Measurements from ENCODE around the gene ALKBH7. TPM values are rescaled to one million over a fixed set of nuclear protein-coding genes. Genes with fewer than 3 reads are reported as not detected.

Gene ALKBH7
- total and polyA plus RNA-seq, 2 donors from 2014 or later: 70.3 to 175 TPM

GRCh38 chr19:6424195-6424938 lies 51.8 kb downstream of the ALKBH7 start, which contains the start of gene KHSRP:
TSS of gene KHSRP (minus strand) at chr19:6424811. CDS start at chr19:6424701, 110 bp downstream.
- no peak for TF ChIP-seq CTCF (IDR thresholded peaks at IDR 0.05; ENCODE audit: borderline replicate concordance, extremely low read depth, insufficient read depth)
- peaks cover 0 to 23% (median 9%) of the 10 kb centered on the region in 3 donors for H3K4me1 ChIP-seq (ENCODE audit: control insufficient read depth in 2 of 3, insufficient read depth in 2 of 3, low read depth in 1 of 3, low read length in 3 of 3)
- H3K9me3 ChIP-seq (ENCODE audit: control insufficient read depth in 2 of 3, insufficient read depth in 1 of 3, low read length in 3 of 3): no peaks in the 10 kb centered on the region
- H3K27me3 ChIP-seq (ENCODE audit: control insufficient read depth, insufficient read depth, low read length): no peaks in the 10 kb centered on the region
- FAIRE-seq (no peak), DNase-seq (peak in 1 of 5 donors; percentile 27)
- H3K4me3 ChIP-seq (ENCODE audit: low read length in 3 of 3): peak within 1 kb of the TSS; percentile 68 to 93 (median 89)
- peaks cover 5 to 27% (median 12%) of the 10 kb centered on the region in 3 donors for H3K36me3 ChIP-seq (ENCODE audit: control insufficient read depth in 2 of 3, insufficient read depth in 3 of 3, low read length in 3 of 3)
- intact Hi-C loops (cut with DNase I): no loop called here
- H3K9ac ChIP-seq (ENCODE audit: low read length in 3 of 3): peak within 1 kb of the TSS; percentile 75 to 93 (median 86)
- H3K27ac ChIP-seq (ENCODE audit: low read depth in 2 of 2, low read length in 2 of 2): peak within 1 kb of the TSS; percentile 71 to 73

Small RNA genes lying within 50 kb of the gene (microRNA-seq; reads per million reads assigned to microRNA genes)
- gene MIR3940 (2.4 reads per million), gene MIR6790 (not detected), gene MIR6885 (not detected)

Other genes starting within 250 kb of the ALKBH7 start
- not detected for gene ACSBG2, start 237.1 kb upstream of the ALKBH7 start, total RNA-seq
- 2.1 TPM for gene ACSBG2, start 237.1 kb upstream of the ALKBH7 start, polyA plus RNA-seq (ENCODE audit: insufficient read depth, low read depth, low replicate concordance)
- 53.2 TPM for gene MLLT1, start 92.8 kb upstream of the ALKBH7 start, total RNA-seq
- 32.0 TPM for gene MLLT1, start 92.8 kb upstream of the ALKBH7 start, polyA plus RNA-seq (ENCODE audit: insufficient read depth, low read depth, low replicate concordance)
- gene ACER1, start 39.2 kb upstream of the ALKBH7 start, total RNA-seq: not detected
- not detected for gene ACER1, start 39.2 kb upstream of the ALKBH7 start, polyA plus RNA-seq (ENCODE audit: insufficient read depth, low read depth, low replicate concordance)
- gene CLPP, start 11.3 kb upstream of the ALKBH7 start, total RNA-seq: 63.7 TPM
- gene CLPP, start 11.3 kb upstream of the ALKBH7 start, polyA plus RNA-seq (ENCODE audit: insufficient read depth, low read depth, low replicate concordance): 104 TPM
- gene PSPN, start 3.1 kb downstream of the ALKBH7 start, total RNA-seq: 2.0 TPM
- gene PSPN, start 3.1 kb downstream of the ALKBH7 start, polyA plus RNA-seq (ENCODE audit: insufficient read depth, low read depth, low replicate concordance): 1.9 TPM
- gene GTF2F1, start 20.4 kb downstream of the ALKBH7 start, total RNA-seq: 61.7 TPM
- 44.1 TPM for gene GTF2F1, start 20.4 kb downstream of the ALKBH7 start, polyA plus RNA-seq (ENCODE audit: insufficient read depth, low read depth, low replicate concordance)
- 175 TPM for gene KHSRP, start 52.0 kb downstream of the ALKBH7 start, total RNA-seq
- 52.9 TPM for gene KHSRP, start 52.0 kb downstream of the ALKBH7 start, polyA plus RNA-seq (ENCODE audit: insufficient read depth, low read depth, low replicate concordance)
- gene SLC25A41, start 61.0 kb downstream of the ALKBH7 start, total RNA-seq: 0.28 TPM
- 0.69 TPM for gene SLC25A41, start 61.0 kb downstream of the ALKBH7 start, polyA plus RNA-seq (ENCODE audit: insufficient read depth, low read depth, low replicate concordance)
- gene SLC25A23, start 87.0 kb downstream of the ALKBH7 start, total RNA-seq: 76.6 TPM
- 69.2 TPM for gene SLC25A23, start 87.0 kb downstream of the ALKBH7 start, polyA plus RNA-seq (ENCODE audit: insufficient read depth, low read depth, low replicate concordance)
- gene CRB3, start 91.5 kb downstream of the ALKBH7 start, total RNA-seq: 58.2 TPM
- gene CRB3, start 91.5 kb downstream of the ALKBH7 start, polyA plus RNA-seq (ENCODE audit: insufficient read depth, low read depth, low replicate concordance): 51.9 TPM
- gene DENND1C, start 109.0 kb downstream of the ALKBH7 start, total RNA-seq: 8.2 TPM
- gene DENND1C, start 109.0 kb downstream of the ALKBH7 start, polyA plus RNA-seq (ENCODE audit: insufficient read depth, low read depth, low replicate concordance): 2.6 TPM
- gene TUBB4A, start 129.5 kb downstream of the ALKBH7 start, total RNA-seq: 4.4 TPM
- 11.3 TPM for gene TUBB4A, start 129.5 kb downstream of the ALKBH7 start, polyA plus RNA-seq (ENCODE audit: insufficient read depth, low read depth, low replicate concordance)
- gene TNFSF9, start 158.2 kb downstream of the ALKBH7 start, total RNA-seq: 1.1 TPM
- 0.62 TPM for gene TNFSF9, start 158.2 kb downstream of the ALKBH7 start, polyA plus RNA-seq (ENCODE audit: insufficient read depth, low read depth, low replicate concordance)
- gene CD70, start 218.4 kb downstream of the ALKBH7 start, total RNA-seq: 0.76 TPM
- gene CD70, start 218.4 kb downstream of the ALKBH7 start, polyA plus RNA-seq (ENCODE audit: insufficient read depth, low read depth, low replicate concordance): not detected

Measured in kidney (tissue), 14 donors.